ENCODE data around the gene NHS.

DNA sequence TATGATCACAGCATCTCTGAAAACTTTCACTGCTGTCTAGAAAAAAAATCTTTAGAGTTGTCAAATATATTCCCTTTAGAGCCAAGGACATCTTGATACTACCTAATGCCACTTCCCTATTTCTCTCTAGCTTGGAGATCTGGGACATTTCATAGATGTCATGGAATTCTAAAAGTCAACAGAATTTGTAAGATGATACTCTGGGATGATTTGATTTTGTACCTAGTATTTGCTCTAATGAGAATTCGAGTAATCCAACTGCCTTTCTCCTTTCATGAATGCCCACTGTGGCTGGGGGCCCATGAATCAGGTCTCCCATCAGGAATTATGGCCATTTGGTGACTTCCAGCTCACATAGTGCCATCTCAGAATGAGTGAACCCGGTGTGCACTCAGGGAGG is 73.2 kb downstream of the NHS start:
- TF ChIP-seq POLR2A (IDR thresholded peaks at IDR 0.05) (no peak), CTCF (IDR thresholded peaks at IDR 0.05) (no peak)
